Mesenchymal stem cell (in vitro differentiated cells and primary cell): Measurements from ENCODE around the gene SP2.

Source experiments
- DNase-seq: peaks from one replicate; pipeline ENCODE4 v3.0.0-alpha.2; 2013
- H2AFZ ChIP-seq: one replicate; pipeline ENCODE4 v1.6.1; 2013; ENCODE audit warnings: low read depth, mild to moderate bottlenecking, control low read depth, inconsistent platforms, low read length, moderate library complexity
- H2AK5ac ChIP-seq: 2 replicates; pipeline ENCODE4 v1.6.1; 2013; ENCODE audit warnings: low read length, moderate library complexity, mild to moderate bottlenecking, inconsistent platforms; ENCODE audit not compliant: severe bottlenecking
- H2BK120ac ChIP-seq: one replicate; pipeline ENCODE4 v1.6.1; 2013; ENCODE audit warnings: low read depth, mild to moderate bottlenecking, inconsistent platforms, low read length, moderate library complexity
- H2BK12ac ChIP-seq, 2 experiments: one replicate each; pipeline ENCODE4 v1.6.1; 2013; ENCODE audit warnings: inconsistent platforms in 2 of 2, low read length in 2 of 2, mild to moderate bottlenecking in 2 of 2, moderate library complexity in 2 of 2, control low read depth in 1 of 2
- H2BK15ac ChIP-seq: one replicate; pipeline ENCODE4 v1.6.1; 2013; ENCODE audit warnings: mild to moderate bottlenecking, low read depth, inconsistent platforms; ENCODE audit not compliant: poor library complexity, severe bottlenecking
- H2BK5ac ChIP-seq: 2 replicates; pipeline ENCODE4 v1.6.1; 2013; ENCODE audit warnings: low read depth, mild to moderate bottlenecking, low read length, control low read depth, inconsistent platforms; ENCODE audit not compliant: poor library complexity, severe bottlenecking
- H3K14ac ChIP-seq, 2 experiments: one replicate each; pipeline ENCODE4 v1.6.1; 2013; ENCODE audit warnings: inconsistent platforms in 2 of 2, low read length in 2 of 2, control low read depth in 1 of 2, mild to moderate bottlenecking in 1 of 2, moderate library complexity in 1 of 2
- H3K18ac ChIP-seq, 2 experiments: one replicate each; pipeline ENCODE4 v1.6.1; 2013; ENCODE audit warnings: inconsistent platforms in 2 of 2, low read length in 2 of 2, control low read depth in 1 of 2, low read depth in 1 of 2, mild to moderate bottlenecking in 1 of 2
- H3K23ac ChIP-seq, 2 experiments: one replicate each; pipeline ENCODE4 v1.6.1; 2013; ENCODE audit warnings: inconsistent platforms in 2 of 2, low read length in 2 of 2, mild to moderate bottlenecking in 2 of 2, moderate library complexity in 2 of 2, control low read depth in 1 of 2
- H3K27ac ChIP-seq: 2 replicates; pipeline ENCODE4 v1.5.1; 2013; ENCODE audit warnings: mild to moderate bottlenecking, moderate library complexity, low read length, control low read depth, inconsistent platforms; ENCODE audit not compliant: poor library complexity, severe bottlenecking
- H3K27me3 ChIP-seq, 2 experiments: 2 replicates each; pipeline versions ENCODE4 v1.6.1 to v1.7.0; 2013; ENCODE audit warnings: low read length in 2 of 2, mild to moderate bottlenecking in 2 of 2, moderate library complexity in 2 of 2, control low read depth in 1 of 2, inconsistent platforms in 1 of 2; ENCODE audit not compliant: control insufficient read depth in 1 of 2, insufficient read depth in 1 of 2
- H3K36me3 ChIP-seq, 2 experiments: 2 replicates each; pipeline versions ENCODE4 v1.6.1 to v1.7.0; 2013; ENCODE audit warnings: low read length in 2 of 2, control low read depth in 1 of 2, inconsistent platforms in 1 of 2, low read depth in 1 of 2, mild to moderate bottlenecking in 1 of 2; ENCODE audit not compliant: insufficient read depth in 2 of 2, control insufficient read depth in 1 of 2
- H3K4ac ChIP-seq, 2 experiments: one replicate each; pipeline ENCODE4 v1.6.1; 2013; ENCODE audit warnings: inconsistent platforms in 2 of 2, low read length in 2 of 2, mild to moderate bottlenecking in 2 of 2, moderate library complexity in 2 of 2, control low read depth in 1 of 2, low read depth in 1 of 2
- H3K4me1 ChIP-seq: 2 replicates; pipeline ENCODE4 v1.6.1; 2013; ENCODE audit warnings: low read depth, low read length, control low read depth; ENCODE audit not compliant: control insufficient read depth, insufficient read depth
- H3K4me2 ChIP-seq: 2 replicates; pipeline ENCODE4 v1.6.1; 2013; ENCODE audit warnings: low read length, mild to moderate bottlenecking, inconsistent platforms; ENCODE audit not compliant: poor library complexity, severe bottlenecking
- H3K4me3 ChIP-seq, 2 experiments: 2 replicates each; pipeline versions ENCODE4 v1.5.1 to v1.7.0; 2013; ENCODE audit warnings: low read length in 2 of 2, mild to moderate bottlenecking in 2 of 2, control low read depth in 1 of 2, low read depth in 1 of 2; ENCODE audit not compliant: insufficient read depth in 1 of 2
- H3K79me1 ChIP-seq: replicated peaks from 2 replicates; pipeline ENCODE4 v1.6.1; 2013; ENCODE audit warnings: mild to moderate bottlenecking, control low read depth, low read length, inconsistent platforms; ENCODE audit not compliant: poor library complexity, severe bottlenecking
- H3K9ac ChIP-seq: 2 replicates; pipeline ENCODE4 v1.7.0; 2013; ENCODE audit warnings: mild to moderate bottlenecking, low read length, moderate library complexity
- H3K9me3 ChIP-seq: 2 replicates; pipeline ENCODE4 v1.7.0; 2013; ENCODE audit warnings: mild to moderate bottlenecking, low read length; ENCODE audit not compliant: control insufficient read depth
- H4K8ac ChIP-seq: one replicate; pipeline ENCODE4 v1.6.1; 2013; ENCODE audit warnings: inconsistent platforms, mild to moderate bottlenecking, low read length, moderate library complexity
- H4K91ac ChIP-seq: one replicate; pipeline ENCODE4 v1.6.1; 2013; ENCODE audit warnings: mild to moderate bottlenecking, low read length, inconsistent platforms
- WGBS: methylation state at CpG from one replicate; pipeline ENCODE4 v1.1.7; 2013; ENCODE audit warnings: mixed read lengths; 5-methylcytosine and 5-hydroxymethylcytosine counted together

SP2 gene

GRCh38 chr17:47975189-47975822 is 79.3 kb downstream of the SP2 start:
- Histone ChIP-seq H2BK15ac (no peak overlapping the region), H3K4me3 (no peak overlapping the region), H3K9me3 (no peaks in the 10 kb centered on the region), H3K9ac (no peak overlapping the region), H4K91ac (no peak overlapping the region), H2AK5ac (no peak overlapping the region), H3K27me3 (no peaks in the 10 kb centered on the region), H4K8ac (no peak overlapping the region), H3K79me1 (peaks cover 21% of the 10 kb centered on the region), H3K4ac (no peak overlapping the region), H2AFZ (no peak overlapping the region), H3K36me3 (peaks cover 46 to 67% of the 10 kb centered on the region in 2 experiments), H3K4me1 (peaks cover 5% of the 10 kb centered on the region), H2BK5ac (no peak overlapping the region), H3K4me2 (no peak overlapping the region), H2BK12ac (no peak overlapping the region), H3K23ac (no peak overlapping the region), H2BK120ac (no peak overlapping the region), H3K27ac (no peak overlapping the region), H3K14ac (no peak overlapping the region), H3K18ac (no peak overlapping the region)
- DNase-seq: no peak
- WGBS: 86% methylated on average over 14 of the region's 15 CpGs

GRCh38 chr17:47975823-47976205 is 79.8 kb downstream of the SP2 start:
- Histone ChIP-seq H2BK12ac (no peak overlapping the region), H2AK5ac (no peak overlapping the region)

GRCh38 chr17:47978324-47978723 is 82.3 kb downstream of the SP2 start:
- no peak overlapping the region for H3K4me3 ChIP-seq
- no peak overlapping the region for H4K8ac ChIP-seq
- no peak overlapping the region for H2AK5ac ChIP-seq
- no peak overlapping the region for H3K27ac ChIP-seq
- no peaks in the 10 kb centered on the region for H3K4me1 ChIP-seq
- H3K18ac ChIP-seq: no peak overlapping the region
- H2BK12ac ChIP-seq: no peak overlapping the region
- no peak overlapping the region for H2BK120ac ChIP-seq
- 19% methylated on average over 3 of the region's 7 CpGs for WGBS
- no peak overlapping the region for H3K4ac ChIP-seq
- no peak overlapping the region for H2BK5ac ChIP-seq
- no peaks in the 10 kb centered on the region for H3K9me3 ChIP-seq
- no peaks in the 10 kb centered on the region for H3K27me3 ChIP-seq
- H2AFZ ChIP-seq: no peak overlapping the region
- H3K4me2 ChIP-seq: no peak overlapping the region
- H3K9ac ChIP-seq: no peak overlapping the region
- no peak overlapping the region for H4K91ac ChIP-seq
- no peak overlapping the region for H2BK15ac ChIP-seq
- DNase-seq: peak; percentile 63
- peaks cover 76 to 92% of the 10 kb centered on the region in 2 experiments for H3K36me3 ChIP-seq
- H3K14ac ChIP-seq: no peak overlapping the region
- peaks cover 12% of the 10 kb centered on the region for H3K79me1 ChIP-seq
- H3K23ac ChIP-seq: no peak overlapping the region

More at GRCh38 chr17:47975823-47976205, 79.8 kb downstream of the SP2 start:
- Histone ChIP-seq H3K23ac (no peak overlapping the region), H3K4ac (no peak overlapping the region), H3K4me3 (no peak overlapping the region), H3K4me1 (peaks cover 5% of the 10 kb centered on the region), H3K27ac (no peak overlapping the region), H2BK15ac (no peak overlapping the region), H2AFZ (no peak overlapping the region), H3K18ac (no peak overlapping the region), H4K8ac (no peak overlapping the region), H3K79me1 (peaks cover 21% of the 10 kb centered on the region), H4K91ac (no peak overlapping the region), H3K4me2 (no peak overlapping the region), H2BK5ac (no peak overlapping the region), H3K9me3 (no peaks in the 10 kb centered on the region), H3K9ac (no peak overlapping the region), H3K36me3 (peaks cover 51 to 72% of the 10 kb centered on the region in 2 experiments), H2BK120ac (no peak overlapping the region), H3K27me3 (no peaks in the 10 kb centered on the region), H3K14ac (no peak overlapping the region)
- WGBS: 95% methylated on average over 7 of the region's 10 CpGs
- no peak for DNase-seq
